Keratinocyte (primary cell): Measurements from ENCODE around the gene PTPRF. TPM values are rescaled to one million over a fixed set of nuclear protein-coding genes. Genes with fewer than 3 reads are reported as not detected.

ENCODE experiments used
- DNase-seq: peaks from one replicate; pipeline ENCODE4 v3.0.0-alpha.2; 2011; ENCODE audit warnings: low read depth, missing footprints, low spot score
- FAIRE-seq: peaks from 2 replicates; lab custom pipeline; 2011; peaks lifted over from hg19 to GRCh38; lab: Jason Lieb, UNC
- H2AFZ ChIP-seq: 2 replicates; pipeline ENCODE4 v1.6.0; 2012; ENCODE audit warnings: low read length, control low read depth, inconsistent platforms; ENCODE audit not compliant: control insufficient read depth
- H3K27ac ChIP-seq: 2 replicates; pipeline ENCODE4 v1.5.1; 2011; ENCODE audit warnings: low read length; ENCODE audit not compliant: control insufficient read depth, insufficient read depth
- H3K27me3 ChIP-seq: 3 replicates; pipeline ENCODE4 v1.6.0; 2011; ENCODE audit warnings: low read length; ENCODE audit not compliant: control insufficient read depth, insufficient read depth; ENCODE audit errors: extremely low read depth
- H3K36me3 ChIP-seq, 2 experiments: 2 replicates in 1 of 2; 3 replicates in 1 of 2; pipeline ENCODE4 v1.5.1; 2011; ENCODE audit warnings: low read length in 2 of 2, mild to moderate bottlenecking in 1 of 2; ENCODE audit not compliant: control insufficient read depth in 2 of 2, insufficient read depth in 2 of 2; ENCODE audit errors: extremely low read depth in 1 of 2
- H3K4me1 ChIP-seq: 3 replicates; pipeline ENCODE4 v1.5.1; 2011; ENCODE audit warnings: low read length; ENCODE audit not compliant: control insufficient read depth, insufficient read depth; ENCODE audit errors: extremely low read depth
- H3K4me2 ChIP-seq: 3 replicates; pipeline ENCODE4 v1.6.0; 2011; ENCODE audit warnings: low read depth, low read length; ENCODE audit not compliant: control insufficient read depth, insufficient read depth; ENCODE audit errors: extremely low read depth
- H3K4me3 ChIP-seq, 3 experiments: fragments of 200-600 bp in 1 of 3; sonication (generic) in 1 of 3; 2 replicates in 2 of 3; 3 replicates in 1 of 3; pipeline ENCODE4 v1.5.1; 2011 to 2016; ENCODE audit warnings: low read length in 3 of 3, mild to moderate bottlenecking in 3 of 3, control low read depth in 2 of 3, inconsistent platforms in 1 of 3, low read depth in 1 of 3, mixed read lengths in 1 of 3, mixed run types in 1 of 3, moderate library complexity in 1 of 3; ENCODE audit not compliant: control insufficient read depth in 2 of 3, insufficient read depth in 2 of 3; ENCODE audit errors: extremely low read depth in 1 of 3
- H3K79me2 ChIP-seq: 2 replicates; pipeline ENCODE4 v1.6.0; 2012; ENCODE audit warnings: low read length; ENCODE audit not compliant: control insufficient read depth, insufficient read depth
- H3K9ac ChIP-seq: 3 replicates; pipeline ENCODE4 v1.6.0; 2011; ENCODE audit warnings: low read length; ENCODE audit not compliant: control insufficient read depth, insufficient read depth; ENCODE audit errors: extremely low read depth
- H3K9me1 ChIP-seq: 3 replicates; pipeline ENCODE4 v1.6.0; 2011; ENCODE audit warnings: low read length; ENCODE audit not compliant: control insufficient read depth, insufficient read depth; ENCODE audit errors: extremely low read depth
- H3K9me3 ChIP-seq: 2 replicates; pipeline ENCODE4 v1.5.1; 2012; ENCODE audit warnings: low read depth, low read length; ENCODE audit not compliant: control insufficient read depth
- H4K20me1 ChIP-seq: 3 replicates; pipeline ENCODE4 v1.6.0; 2011; ENCODE audit warnings: low read length; ENCODE audit not compliant: control insufficient read depth, insufficient read depth; ENCODE audit errors: extremely low read depth
- CTCF ChIP-seq, 3 experiments: IDR thresholded peaks in 1 of 3; conservative IDR thresholded peaks in 1 of 3; optimal IDR thresholded peaks in 1 of 3; 2 replicates in 2 of 3; 3 replicates in 1 of 3; pipeline versions ENCODE3 to v1.5.1; 2011; ENCODE audit warnings: low read length in 3 of 3, mild to moderate bottlenecking in 3 of 3, moderate library complexity in 2 of 3, control low read depth in 1 of 3, inconsistent platforms in 1 of 3; ENCODE audit not compliant: insufficient read depth in 2 of 3; ENCODE audit errors: extremely low read depth in 1 of 3
- EZH2 ChIP-seq: IDR thresholded peaks from one replicate; pipeline ENCODE4 v1.6.1; 2012; ENCODE audit warnings: inconsistent platforms, mild to moderate bottlenecking, low read length, moderate library complexity
- dilution Hi-C: fragments of 300-500 bp; cut with MboI; formaldehyde crosslinking; loops from one replicate; pipeline ENCODE4 v1.7.0; 2020; ENCODE audit warnings: low sequenced_read_pairs; ENCODE audit not compliant: extremely low pct_ligation_motif_present
- polyA plus RNA-seq, 5 experiments: library from polyadenylated mRNA; depleted of rRNA in 3 of 5; stranded (reverse) in 3 of 5; stranded (forward) in 1 of 5; unstranded in 1 of 5; fragments of >200 nt; gene quantifications; 1 replicate in 1 of 5; 2 replicates in 3 of 5; 3 replicates in 1 of 5; pipeline versions ENCODE4 v1.2.1 to v1.2.3, GENCODE V29; 2011 to 2012; ENCODE audit warnings: missing spikeins in 2 of 5, low read depth in 1 of 5, low replicate concordance in 1 of 5

Gene PTPRF
- polyA plus RNA-seq, 1 donor (not counting 4 experiments of a cell fraction or from before 2014, with no cell fraction given) = 161 TPM

GRCh38 chr1:43526002-43526401 lies 4.7 kb upstream of the PTPRF start:
- Histone ChIP-seq H4K20me1 (no peaks in the 10 kb centered on the region), H2AFZ (peak overlapping the region; percentile 38), H3K79me2 (peaks cover 3% of the 10 kb centered on the region), H3K27me3 (no peaks in the 10 kb centered on the region), H3K36me3 (no peaks in the 10 kb centered on the region), H3K9ac (no peak overlapping the region), H3K9me3 (no peaks in the 10 kb centered on the region), H3K4me3 (no peak overlapping the region), H3K4me1 (peaks cover 33% of the 10 kb centered on the region), H3K4me2 (no peak overlapping the region), H3K27ac (no peak overlapping the region), H3K9me1 (no peaks in the 10 kb centered on the region)
- dilution Hi-C loops = no loop called here
- no peak for DNase-seq
- TF ChIP-seq CTCF (optimal IDR thresholded peaks at IDR 0.05 in 1 of 3, IDR thresholded peaks at IDR 0.05 in 1 of 3, conservative IDR thresholded peaks at IDR 0.05 in 1 of 3; ENCODE audit: extremely low read depth in 1 of 3, insufficient read depth in 2 of 3, low read length in 3 of 3) (peak in 1 of 3 experiments; percentile 38), EZH2 (no peak)
- peak; percentile 96 for FAIRE-seq

GRCh38 chr1:43527111-43527878 lies 3.4 kb upstream of the PTPRF start:
- Histone ChIP-seq H3K9me1 (no peaks in the 10 kb centered on the region), H3K4me2 (no peak overlapping the region), H3K4me1 (peaks cover 35% of the 10 kb centered on the region), H3K27me3 (no peaks in the 10 kb centered on the region), H3K27ac (no peak overlapping the region), H3K9me3 (no peaks in the 10 kb centered on the region), H3K79me2 (peaks cover 11% of the 10 kb centered on the region), H3K9ac (no peak overlapping the region), H3K36me3 (no peaks in the 10 kb centered on the region), H3K4me3 (no peak overlapping the region), H2AFZ (no peak overlapping the region), H4K20me1 (no peaks in the 10 kb centered on the region)
- no peak for TF ChIP-seq CTCF (optimal IDR thresholded peaks at IDR 0.05 in 1 of 3, IDR thresholded peaks at IDR 0.05 in 1 of 3, conservative IDR thresholded peaks at IDR 0.05 in 1 of 3; ENCODE audit: extremely low read depth in 1 of 3, insufficient read depth in 2 of 3, low read length in 3 of 3)
- TF ChIP-seq EZH2 = no peak
- DNase-seq (no peak), FAIRE-seq (no peak)
- dilution Hi-C loops = no loop called here
